Esophagus muscularis mucosa (tissue), 4 donors: Measurements from ENCODE around the gene PTPN1. TPM values are rescaled to one million over a fixed set of nuclear protein-coding genes. Genes with fewer than 3 reads are reported as not detected.

Source experiments
- DNase-seq: peaks from one replicate; pipeline ENCODE4 v3.0.0-alpha.2; 2017; ENCODE audit errors: extremely low spot score
- H3K27ac ChIP-seq, 4 donors: fragments of 200-600 bp; sonication (generic); replicated peaks in 1 of 4; 1 replicate in 3 of 4; 2 replicates in 1 of 4; pipeline ENCODE4 v1.5.1; 2016 to 2019; ENCODE audit warnings: mild to moderate bottlenecking in 1 of 4
- H3K27me3 ChIP-seq, 4 donors: fragments of 200-600 bp; sonication (generic); one replicate each; pipeline versions ENCODE4 v1.5.1 to v1.6.0; 2016 to 2019
- H3K36me3 ChIP-seq, 4 donors: fragments of 200-600 bp; sonication (generic); one replicate each; pipeline ENCODE4 v1.5.1; 2016 to 2019
- H3K4me1 ChIP-seq, 4 donors: fragments of 200-600 bp; sonication (generic); one replicate each; pipeline ENCODE4 v1.5.1; 2016 to 2019
- H3K4me3 ChIP-seq, 4 donors: fragments of 200-600 bp; sonication (generic); 1 replicate in 2 of 4; 2 replicates in 2 of 4; pipeline ENCODE4 v1.5.1; 2016 to 2019; ENCODE audit warnings: mild to moderate bottlenecking in 4 of 4, moderate library complexity in 1 of 4
- H3K9me3 ChIP-seq, 4 donors: fragments of 200-600 bp; sonication (generic); 1 replicate in 3 of 4; 2 replicates in 1 of 4; pipeline ENCODE4 v1.5.1; 2016 to 2019
- EP300 ChIP-seq: sonication (generic); formaldehyde crosslinking; IDR thresholded peaks from one replicate; pipeline ENCODE4 v1.6.1; 2017; ENCODE audit warnings: antibody characterized with exemption
- POLR2A ChIP-seq: fragments of 450-650 bp; IDR thresholded peaks from one replicate; pipeline ENCODE4 v1.6.1; 2017; ENCODE audit warnings: antibody characterized with exemption, moderate library complexity, mild to moderate bottlenecking, low read depth
- POLR2AphosphoS5 ChIP-seq, 2 donors: sonication (generic); formaldehyde crosslinking; IDR thresholded peaks; one replicate each; pipeline ENCODE4 v1.6.1; 2017; ENCODE audit warnings: antibody characterized with exemption in 2 of 2
- WGBS: methylation state at CpG from one replicate; pipeline ENCODE4 v1.1.5; 2018; 5-methylcytosine and 5-hydroxymethylcytosine counted together
- intact Hi-C: fragments of 100-400 bp; cut with DNase I; formaldehyde crosslinking; loops from one replicate; pipeline ENCODE4 v1.15.1; 2023
- total RNA-seq, 4 donors: library from RNA; depleted of rRNA; stranded (reverse); fragments of >200 nt; gene quantifications; one replicate each; pipeline versions ENCODE4 v1.1.0 to v1.2.1, GENCODE V29; 2016
- TF ChIP-seq, protein P1 (sequence below), 3 experiments: fragments of 200-600 bp in 2 of 3; fragments of 450-650 bp in 1 of 3; sonication (generic) in 2 of 3; IDR thresholded peaks; one replicate each; pipeline ENCODE4 v1.5.1; 2017 to 2019; ENCODE audit warnings: antibody characterized with exemption in 3 of 3, mild to moderate bottlenecking in 2 of 3, moderate library complexity in 1 of 3

PTPN1 gene
- total RNA-seq, 4 donors from 2014 or later: 21.2 to 49.0 (median 41.0) TPM

DNA sequence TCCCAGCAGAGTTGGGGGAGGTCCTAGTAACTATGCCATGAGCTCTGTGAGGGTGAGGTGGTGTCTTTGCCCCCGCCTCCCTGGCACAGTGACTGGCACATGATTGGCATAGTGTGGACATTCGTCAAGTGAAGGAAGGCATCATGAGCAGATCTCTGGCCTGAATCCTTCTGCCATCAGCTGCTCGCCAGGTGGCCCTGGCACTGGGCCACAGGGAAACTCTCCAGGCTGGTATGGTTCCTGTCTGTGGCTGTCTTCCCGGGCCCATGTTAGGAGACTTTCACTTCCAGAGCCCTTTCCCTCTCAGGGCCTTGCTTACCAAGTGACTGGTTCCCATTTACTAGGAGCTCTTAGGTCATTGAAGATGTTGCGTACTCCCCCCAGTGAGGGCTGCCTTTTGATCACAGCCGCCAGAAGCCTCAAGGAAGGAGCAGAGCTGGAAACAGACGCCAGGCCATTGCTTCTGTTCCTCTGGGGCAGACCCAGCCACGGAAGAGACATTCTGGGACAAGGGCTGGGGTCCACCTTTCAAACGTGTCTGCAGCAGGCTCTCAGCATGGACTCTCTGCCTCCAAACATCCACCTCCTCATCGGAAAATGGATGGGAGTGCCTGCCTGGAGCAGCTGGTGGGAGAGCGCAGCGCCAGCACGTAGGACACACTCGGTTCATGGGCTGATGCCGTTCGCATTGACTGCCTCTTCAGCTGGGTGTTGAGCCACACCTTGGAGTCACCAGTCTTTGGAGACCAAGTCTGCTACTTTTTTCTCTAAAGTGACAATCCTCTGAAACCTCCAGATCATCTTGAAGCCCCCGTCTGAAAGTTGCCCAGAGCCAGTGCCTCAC lies 67.2 kb downstream of the PTPN1 start:
- H3K4me1 ChIP-seq: peaks cover 28 to 57% (median 44%) of the 10 kb centered on the region in 4 donors
- intact Hi-C loops: loop anchor here (5.0 kb wide), 1 partner anchor 390 kb away; no protein-coding TSS in a partner anchor
- WGBS: 82% methylated on average over 12 of the region's 17 CpGs
- peak overlapping the region in 3 of 4 donors; percentile 32 to 60 (median 50) for H3K27ac ChIP-seq
- no peaks in the 10 kb centered on the region for H3K9me3 ChIP-seq
- TF ChIP-seq, protein P1, sequence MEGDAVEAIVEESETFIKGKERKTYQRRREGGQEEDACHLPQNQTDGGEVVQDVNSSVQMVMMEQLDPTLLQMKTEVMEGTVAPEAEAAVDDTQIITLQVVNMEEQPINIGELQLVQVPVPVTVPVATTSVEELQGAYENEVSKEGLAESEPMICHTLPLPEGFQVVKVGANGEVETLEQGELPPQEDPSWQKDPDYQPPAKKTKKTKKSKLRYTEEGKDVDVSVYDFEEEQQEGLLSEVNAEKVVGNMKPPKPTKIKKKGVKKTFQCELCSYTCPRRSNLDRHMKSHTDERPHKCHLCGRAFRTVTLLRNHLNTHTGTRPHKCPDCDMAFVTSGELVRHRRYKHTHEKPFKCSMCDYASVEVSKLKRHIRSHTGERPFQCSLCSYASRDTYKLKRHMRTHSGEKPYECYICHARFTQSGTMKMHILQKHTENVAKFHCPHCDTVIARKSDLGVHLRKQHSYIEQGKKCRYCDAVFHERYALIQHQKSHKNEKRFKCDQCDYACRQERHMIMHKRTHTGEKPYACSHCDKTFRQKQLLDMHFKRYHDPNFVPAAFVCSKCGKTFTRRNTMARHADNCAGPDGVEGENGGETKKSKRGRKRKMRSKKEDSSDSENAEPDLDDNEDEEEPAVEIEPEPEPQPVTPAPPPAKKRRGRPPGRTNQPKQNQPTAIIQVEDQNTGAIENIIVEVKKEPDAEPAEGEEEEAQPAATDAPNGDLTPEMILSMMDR (IDR thresholded peaks at IDR 0.05): no peak
- TF ChIP-seq EP300: no peak
- TF ChIP-seq POLR2A: no peak
- TF ChIP-seq POLR2AphosphoS5 (IDR thresholded peaks at IDR 0.05): no peak
- H3K4me3 ChIP-seq: no peak overlapping the region
- no peaks in the 10 kb centered on the region for H3K27me3 ChIP-seq
- peaks cover 40 to 83% (median 70%) of the 10 kb centered on the region in 4 donors for H3K36me3 ChIP-seq
- no peak for DNase-seq

DNA sequence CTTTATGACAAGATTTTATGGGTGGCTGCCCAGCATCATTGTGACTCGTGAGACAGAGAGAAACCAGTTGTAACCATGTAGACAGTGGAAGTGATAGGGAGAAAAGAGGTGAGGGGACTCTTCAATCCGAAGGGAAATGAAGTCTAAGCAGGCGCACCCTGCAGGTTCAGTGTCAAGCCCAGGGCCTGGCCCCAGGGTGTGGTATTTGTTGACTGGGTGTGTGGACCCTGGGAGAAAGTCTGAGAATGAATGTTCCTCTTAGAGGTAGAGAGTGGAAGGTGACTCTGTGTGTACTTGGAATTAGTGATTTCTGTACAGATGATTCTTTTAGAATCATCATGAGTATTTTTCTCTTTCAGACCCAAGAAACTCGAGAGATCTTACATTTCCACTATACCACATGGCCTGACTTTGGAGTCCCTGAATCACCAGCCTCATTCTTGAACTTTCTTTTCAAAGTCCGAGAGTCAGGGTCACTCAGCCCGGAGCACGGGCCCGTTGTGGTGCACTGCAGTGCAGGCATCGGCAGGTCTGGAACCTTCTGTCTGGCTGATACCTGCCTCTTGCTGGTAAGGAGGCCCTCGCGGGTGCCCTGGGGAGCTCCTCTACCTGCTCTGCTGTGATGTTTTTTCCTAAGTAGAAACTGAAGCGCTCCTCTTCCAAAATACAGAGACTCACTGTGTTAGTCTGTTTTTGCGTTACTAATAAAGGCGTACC lies 68.0 kb downstream of the PTPN1 start:
- WGBS: 88% methylated on average over 14 of the region's 14 CpGs
- peak overlapping the region in 2 of 4 donors; percentile 32 to 60 for H3K27ac ChIP-seq
- H3K4me3 ChIP-seq: no peak overlapping the region
- no peak for DNase-seq
- peaks cover 40 to 91% (median 78%) of the 10 kb centered on the region in 4 donors for H3K36me3 ChIP-seq
- no peaks in the 10 kb centered on the region for H3K27me3 ChIP-seq
- no peaks in the 10 kb centered on the region for H3K9me3 ChIP-seq
- H3K4me1 ChIP-seq: peaks cover 19 to 49% (median 36%) of the 10 kb centered on the region in 4 donors
- intact Hi-C loops: loop anchor here (5.0 kb wide), 1 partner anchor 391 kb away; no protein-coding TSS in a partner anchor
- TF ChIP-seq POLR2AphosphoS5 (IDR thresholded peaks at IDR 0.05) (no peak), POLR2A (no peak), EP300 (no peak)
- TF ChIP-seq, protein P1 (IDR thresholded peaks at IDR 0.05): no peak

DNA sequence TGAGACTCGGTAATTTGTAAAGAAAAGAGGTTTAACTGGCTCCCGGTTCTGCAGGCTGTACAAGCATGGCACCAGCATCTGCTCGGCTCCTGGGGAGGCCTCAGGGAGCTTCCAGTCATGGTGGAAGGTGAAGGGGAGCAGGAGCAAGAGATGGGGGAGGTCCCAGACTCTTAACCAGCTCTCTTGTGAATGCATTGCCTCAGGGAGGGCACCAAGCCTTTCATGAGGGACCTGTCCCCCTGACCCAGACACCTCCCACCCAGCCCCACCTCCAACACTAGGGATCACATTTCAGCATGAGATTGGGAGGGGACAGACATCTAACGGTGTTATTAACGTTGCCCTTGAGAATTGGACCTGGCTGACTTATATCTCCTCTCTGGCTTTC lies 68.6 kb downstream of the PTPN1 start:
- no peaks in the 10 kb centered on the region for H3K27me3 ChIP-seq
- 76% methylated on average over 5 of the region's 5 CpGs for WGBS
- H3K36me3 ChIP-seq: peaks cover 44 to 97% (median 83%) of the 10 kb centered on the region in 4 donors
- no peak overlapping the region for H3K4me3 ChIP-seq
- intact Hi-C loops: loop anchor here (5.0 kb wide), 1 partner anchor 391 kb away; no protein-coding TSS in a partner anchor
- H3K9me3 ChIP-seq: no peaks in the 10 kb centered on the region
- no peak overlapping the region for H3K27ac ChIP-seq
- H3K4me1 ChIP-seq: peaks cover 14 to 43% (median 31%) of the 10 kb centered on the region in 4 donors
- TF ChIP-seq POLR2A (no peak), POLR2AphosphoS5 (IDR thresholded peaks at IDR 0.05) (no peak), EP300 (no peak)
- TF ChIP-seq, protein P1 (IDR thresholded peaks at IDR 0.05): no peak
- DNase-seq: no peak

DNA sequence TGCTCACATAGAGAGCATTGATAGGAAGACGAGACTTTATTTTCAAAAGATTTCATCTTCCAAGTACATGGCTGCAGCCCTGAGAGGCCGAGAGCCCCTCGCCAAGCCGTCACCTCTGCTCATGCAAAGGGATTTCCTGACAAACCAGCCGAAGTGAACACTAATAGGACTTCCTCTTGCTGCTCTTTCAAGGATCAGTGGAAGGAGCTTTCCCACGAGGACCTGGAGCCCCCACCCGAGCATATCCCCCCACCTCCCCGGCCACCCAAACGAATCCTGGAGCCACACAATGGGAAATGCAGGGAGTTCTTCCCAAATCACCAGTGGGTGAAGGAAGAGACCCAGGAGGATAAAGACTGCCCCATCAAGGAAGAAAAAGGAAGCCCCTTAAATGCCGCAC lies 69.3 kb downstream of the PTPN1 start:
- WGBS: 86% methylated on average over 8 of the region's 10 CpGs
- intact Hi-C loops: loop anchor here (5.0 kb wide), 1 partner anchor 392 kb away; no protein-coding TSS in a partner anchor
- Histone ChIP-seq H3K4me1 (peaks cover 10 to 38% (median 29%) of the 10 kb centered on the region in 4 donors), H3K9me3 (no peaks in the 10 kb centered on the region), H3K27ac (no peak overlapping the region), H3K27me3 (no peaks in the 10 kb centered on the region), H3K36me3 (peaks cover 39 to 97% (median 84%) of the 10 kb centered on the region in 4 donors), H3K4me3 (no peak overlapping the region)
- DNase-seq: no peak
- TF ChIP-seq POLR2A: no peak
- TF ChIP-seq POLR2AphosphoS5 (IDR thresholded peaks at IDR 0.05): no peak
- no peak for TF ChIP-seq EP300
- TF ChIP-seq, protein P1 (IDR thresholded peaks at IDR 0.05): no peak
